Fibroblast of lung (primary cell): ENCODE results near the gene OTC. TPM values are rescaled to one million over a fixed set of nuclear protein-coding genes. Genes with fewer than 3 reads are reported as not detected.

Experiments
- DNase-seq, 2 donors: peaks; one replicate each; pipeline versions ENCODE4 v3.0.0 to v3.0.0-alpha.2; 2010; ENCODE audit warnings: low read depth in 2 of 2
- H2AFZ ChIP-seq: 2 replicates; pipeline ENCODE4 v1.5.1; 2012; ENCODE audit warnings: low read length, control low read depth, inconsistent platforms
- H3K27ac ChIP-seq: 2 replicates; pipeline ENCODE4 v1.5.1; 2011; ENCODE audit warnings: low read length, control low read depth; ENCODE audit not compliant: insufficient read depth
- H3K27me3 ChIP-seq: 2 replicates; pipeline ENCODE4 v1.5.1; 2011; ENCODE audit warnings: mild to moderate bottlenecking, low read length; ENCODE audit not compliant: control insufficient read depth, insufficient read depth
- H3K36me3 ChIP-seq: 2 replicates; pipeline ENCODE4 v1.5.1; 2011; ENCODE audit warnings: low read length; ENCODE audit not compliant: control insufficient read depth, insufficient read depth
- H3K4me1 ChIP-seq: 2 replicates; pipeline ENCODE4 v1.5.1; 2011; ENCODE audit warnings: low read length; ENCODE audit not compliant: control insufficient read depth, insufficient read depth; ENCODE audit errors: extremely low read depth
- H3K4me2 ChIP-seq: 2 replicates; pipeline ENCODE4 v1.5.1; 2011; ENCODE audit warnings: low read length, control low read depth; ENCODE audit not compliant: insufficient read depth; ENCODE audit errors: extremely low read depth
- H3K4me3 ChIP-seq, 4 experiments: fragments of 200-600 bp in 1 of 4; sonication (generic) in 1 of 4; replicated peaks in 1 of 4; 2 replicates each; pipeline ENCODE4 v1.5.1; 2011 to 2016; ENCODE audit warnings: low read length in 4 of 4, low read depth in 3 of 4, mild to moderate bottlenecking in 3 of 4, control low read depth in 2 of 4, inconsistent platforms in 1 of 4, mixed read lengths in 1 of 4; ENCODE audit not compliant: insufficient read depth in 1 of 4; ENCODE audit errors: control extremely low read depth in 1 of 4
- H3K79me2 ChIP-seq: 2 replicates; pipeline ENCODE4 v1.5.1; 2012; ENCODE audit warnings: mild to moderate bottlenecking, low read length, inconsistent platforms; ENCODE audit not compliant: control insufficient read depth, insufficient read depth
- H3K9ac ChIP-seq: 2 replicates; pipeline ENCODE4 v1.5.1; 2011; ENCODE audit warnings: mild to moderate bottlenecking, low read length, control low read depth; ENCODE audit not compliant: insufficient read depth
- H3K9me3 ChIP-seq: 2 replicates; pipeline ENCODE4 v1.5.1; 2012; ENCODE audit warnings: low read depth, low read length; ENCODE audit not compliant: control insufficient read depth, insufficient read depth
- H4K20me1 ChIP-seq: 2 replicates; pipeline ENCODE4 v1.5.1; 2011; ENCODE audit warnings: low read length; ENCODE audit not compliant: control insufficient read depth, insufficient read depth; ENCODE audit errors: extremely low read depth
- EZH2 ChIP-seq: IDR thresholded peaks from 2 replicates; pipeline ENCODE4 v1.5.1; 2012; ENCODE audit warnings: low read length, control low read depth, mild to moderate bottlenecking; ENCODE audit errors: missing control alignments
- polyA plus RNA-seq, 2 donors: library from polyadenylated mRNA; depleted of rRNA in 1 of 2; stranded (reverse) in 1 of 2; unstranded in 1 of 2; fragments of >200 nt; gene quantifications; 2 replicates each; pipeline ENCODE4 v1.2.1, GENCODE V29; 2011 to 2012; ENCODE audit warnings: missing spikeins in 1 of 2
- total RNA-seq: library from RNA; depleted of rRNA; stranded (reverse); fragments of >200 nt; gene quantifications from 2 replicates; pipeline ENCODE4 v1.2.1, GENCODE V29; 2014
- TF ChIP-seq, protein P1 (sequence below), 2 donors: IDR thresholded peaks in 1 of 2; conservative IDR thresholded peaks in 1 of 2; 1 replicate in 1 of 2; 2 replicates in 1 of 2; pipeline ENCODE4 v1.5.1; 2011 to 2012; ENCODE audit warnings: low read length in 2 of 2, control low read depth in 1 of 2, inconsistent platforms in 1 of 2, low read depth in 1 of 2, mild to moderate bottlenecking in 1 of 2

The OTC gene
- total and polyA plus RNA-seq, 2 donors (not counting 1 experiment from before 2014, with no cell fraction given) = not detected

- TF ChIP-seq EZH2 = no peak
- TF ChIP-seq, protein P1, sequence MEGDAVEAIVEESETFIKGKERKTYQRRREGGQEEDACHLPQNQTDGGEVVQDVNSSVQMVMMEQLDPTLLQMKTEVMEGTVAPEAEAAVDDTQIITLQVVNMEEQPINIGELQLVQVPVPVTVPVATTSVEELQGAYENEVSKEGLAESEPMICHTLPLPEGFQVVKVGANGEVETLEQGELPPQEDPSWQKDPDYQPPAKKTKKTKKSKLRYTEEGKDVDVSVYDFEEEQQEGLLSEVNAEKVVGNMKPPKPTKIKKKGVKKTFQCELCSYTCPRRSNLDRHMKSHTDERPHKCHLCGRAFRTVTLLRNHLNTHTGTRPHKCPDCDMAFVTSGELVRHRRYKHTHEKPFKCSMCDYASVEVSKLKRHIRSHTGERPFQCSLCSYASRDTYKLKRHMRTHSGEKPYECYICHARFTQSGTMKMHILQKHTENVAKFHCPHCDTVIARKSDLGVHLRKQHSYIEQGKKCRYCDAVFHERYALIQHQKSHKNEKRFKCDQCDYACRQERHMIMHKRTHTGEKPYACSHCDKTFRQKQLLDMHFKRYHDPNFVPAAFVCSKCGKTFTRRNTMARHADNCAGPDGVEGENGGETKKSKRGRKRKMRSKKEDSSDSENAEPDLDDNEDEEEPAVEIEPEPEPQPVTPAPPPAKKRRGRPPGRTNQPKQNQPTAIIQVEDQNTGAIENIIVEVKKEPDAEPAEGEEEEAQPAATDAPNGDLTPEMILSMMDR (conservative IDR thresholded peaks at IDR 0.05 in 1 of 2, IDR thresholded peaks at IDR 0.05 in 1 of 2; ENCODE audit: low read depth in 1 of 2, low read length in 2 of 2) = no peak
- H3K4me3 ChIP-seq = no peak overlapping the region
- no peak overlapping the region for H2AFZ ChIP-seq
- H3K27me3 ChIP-seq = no peaks in the 10 kb centered on the region
- H3K9me3 ChIP-seq = no peaks in the 10 kb centered on the region
- no peak for DNase-seq
- H3K4me2 ChIP-seq = no peak overlapping the region
- no peaks in the 10 kb centered on the region for H4K20me1 ChIP-seq
- no peaks in the 10 kb centered on the region for H3K79me2 ChIP-seq
- H3K27ac ChIP-seq = no peak overlapping the region
- H3K36me3 ChIP-seq = no peaks in the 10 kb centered on the region
- no peak overlapping the region for H3K9ac ChIP-seq
- H3K4me1 ChIP-seq = no peaks in the 10 kb centered on the region
Observed at GRCh38 chrX:38356401-38356800, 4.0 kb downstream of the OTC start.

GRCh38 chrX:38357747-38358673 is 5.6 kb downstream of the OTC start:
- no peak for DNase-seq
- Histone ChIP-seq H3K27me3 (no peaks in the 10 kb centered on the region), H3K9ac (no peak overlapping the region), H3K79me2 (no peaks in the 10 kb centered on the region), H3K36me3 (no peaks in the 10 kb centered on the region), H3K27ac (no peak overlapping the region), H2AFZ (no peak overlapping the region), H3K9me3 (no peaks in the 10 kb centered on the region), H4K20me1 (no peaks in the 10 kb centered on the region), H3K4me1 (no peaks in the 10 kb centered on the region), H3K4me3 (no peak overlapping the region), H3K4me2 (no peak overlapping the region)
- TF ChIP-seq EZH2 = no peak

- no peaks in the 10 kb centered on the region for H3K36me3 ChIP-seq
- no peak overlapping the region for H3K4me2 ChIP-seq
- H3K4me3 ChIP-seq = no peak overlapping the region
- H3K27me3 ChIP-seq = no peaks in the 10 kb centered on the region
- H3K9ac ChIP-seq = no peak overlapping the region
- no peaks in the 10 kb centered on the region for H4K20me1 ChIP-seq
- TF ChIP-seq, protein P1 (conservative IDR thresholded peaks at IDR 0.05 in 1 of 2, IDR thresholded peaks at IDR 0.05 in 1 of 2; ENCODE audit: low read depth in 1 of 2, low read length in 2 of 2) = no peak
- TF ChIP-seq EZH2 = no peak
- H3K79me2 ChIP-seq = no peaks in the 10 kb centered on the region
- DNase-seq = no peak
- H3K27ac ChIP-seq = no peak overlapping the region
- no peaks in the 10 kb centered on the region for H3K9me3 ChIP-seq
- H3K4me1 ChIP-seq = no peaks in the 10 kb centered on the region
- no peak overlapping the region for H2AFZ ChIP-seq
Observed at GRCh38 chrX:38363046-38363445, 10.6 kb downstream of the OTC start.
